Measurements from ENCODE around the gene TMEM175. TPM values are rescaled to one million over a fixed set of nuclear protein-coding genes. Genes with fewer than 3 reads are reported as not detected.

Gene TMEM175
- total RNA-seq, 1 donor from 2014 or later, result 24.5 TPM

GRCh38 chr4:958314-958665, 26.0 kb downstream of the TMEM175 start:
- intact Hi-C loops (cut with micrococcal nuclease), result no loop called here
- peaks cover 2% of the 10 kb centered on the region for H3K4me1 Mint-ChIP-seq
- H3K4me3 Mint-ChIP-seq, result no peak overlapping the region
- H3K36me3 Mint-ChIP-seq (ENCODE audit: low read depth), result peaks cover 55% of the 10 kb centered on the region
- no peaks in the 10 kb centered on the region for H3K9me3 Mint-ChIP-seq
- ChIA-PET POLR2A (no interaction called here), CTCF (no interaction called here)
- no peak for TF ChIP-seq CTCF (IDR thresholded peaks at IDR 0.05)
- no peaks in the 10 kb centered on the region for H3K27me3 Mint-ChIP-seq
- H3K27ac Mint-ChIP-seq, result no peak overlapping the region
- no peak for DNase-seq
- no peak for ATAC-seq (ENCODE audit: low read depth)

DNA sequence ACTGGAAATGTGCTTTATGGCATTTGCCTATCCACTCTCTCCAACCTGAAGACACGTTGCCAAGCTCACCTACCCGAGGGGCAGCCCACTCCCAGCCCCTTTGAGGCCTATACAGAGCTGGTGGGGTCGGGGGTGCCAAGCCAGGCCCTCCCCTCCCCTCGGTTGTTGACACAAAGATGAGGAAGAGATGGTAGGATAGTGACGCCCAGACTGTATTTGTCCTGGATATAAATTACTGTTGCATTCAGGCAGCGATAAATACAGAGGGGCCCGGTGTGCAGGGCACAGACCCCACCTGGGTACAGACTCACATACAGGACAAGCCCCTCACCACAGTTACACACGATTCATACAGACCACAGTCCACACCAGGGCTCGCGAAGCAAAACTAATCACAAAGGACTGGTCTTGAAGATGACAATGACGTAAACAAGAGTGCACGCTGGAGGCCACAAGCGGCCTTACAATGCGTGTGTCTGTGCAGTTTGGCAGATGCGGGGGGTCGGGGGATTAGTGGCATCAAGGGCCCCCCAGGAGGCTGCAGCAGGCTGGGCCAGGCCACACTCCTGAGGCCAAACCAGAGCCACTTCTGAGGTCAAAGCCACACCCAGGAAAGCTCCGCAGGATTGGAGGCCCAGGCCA, 26.6 kb downstream of the TMEM175 start:
- TF ChIP-seq CTCF (IDR thresholded peaks at IDR 0.05), result no peak
- CTCF ChIA-PET, result no interaction called here
- Mint-ChIP-seq H3K4me3 (no peak overlapping the region), H3K27ac (no peak overlapping the region), H3K9me3 (no peaks in the 10 kb centered on the region), H3K27me3 (no peaks in the 10 kb centered on the region), H3K36me3 (ENCODE audit: low read depth) (peaks cover 50% of the 10 kb centered on the region), H3K4me1 (peaks cover 2% of the 10 kb centered on the region)
- ATAC-seq (ENCODE audit: low read depth) (no peak), DNase-seq (no peak)
- POLR2A ChIA-PET, result no interaction called here
- intact Hi-C loops (cut with micrococcal nuclease), result no loop called here

GRCh38 chr4:959338-960139, 27.3 kb downstream of the TMEM175 start:
- Mint-ChIP-seq H3K36me3 (ENCODE audit: low read depth) (peaks cover 44% of the 10 kb centered on the region), H3K4me1 (peaks cover 2% of the 10 kb centered on the region), H3K9me3 (no peaks in the 10 kb centered on the region), H3K4me3 (no peak overlapping the region), H3K27me3 (no peaks in the 10 kb centered on the region), H3K27ac (no peak overlapping the region)
- ATAC-seq (ENCODE audit: low read depth) (no peak), DNase-seq (no peak)
- CTCF ChIA-PET, result no interaction called here
- TF ChIP-seq CTCF (IDR thresholded peaks at IDR 0.05), result no peak
- intact Hi-C loops (cut with micrococcal nuclease), result no loop called here
- POLR2A ChIA-PET, result no interaction called here

DNA sequence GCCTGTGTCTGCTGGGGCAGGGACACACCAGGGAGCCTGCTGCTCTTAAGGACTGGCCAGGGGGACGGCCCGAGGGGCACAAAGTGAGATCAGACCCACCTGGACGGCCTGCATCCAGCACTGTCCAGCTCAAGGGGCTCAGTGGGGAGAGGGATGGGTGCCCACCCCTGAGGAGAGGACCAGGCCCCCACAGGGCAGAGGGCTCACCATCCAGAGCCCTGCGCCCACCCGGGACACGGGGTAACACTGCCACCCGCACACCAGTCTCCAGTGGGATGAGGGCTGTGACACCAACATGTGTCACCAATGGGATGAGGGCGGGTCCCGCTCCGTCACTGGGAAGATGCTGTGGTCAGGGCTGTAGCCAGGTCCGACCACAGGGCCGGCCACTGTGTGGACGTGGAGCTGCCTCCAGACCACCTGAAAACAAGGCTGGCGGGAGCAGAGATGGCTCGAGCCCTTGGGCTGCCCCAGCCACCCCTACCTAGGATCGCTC, 27.9 kb downstream of the TMEM175 start:
- no peaks in the 10 kb centered on the region for H3K9me3 Mint-ChIP-seq
- intact Hi-C loops (cut with micrococcal nuclease), result no loop called here
- no peak for TF ChIP-seq CTCF (IDR thresholded peaks at IDR 0.05)
- no peak overlapping the region for H3K27ac Mint-ChIP-seq
- CTCF ChIA-PET, result no interaction called here
- POLR2A ChIA-PET, result no interaction called here
- DNase-seq, result no peak
- ATAC-seq (ENCODE audit: low read depth), result no peak
- H3K4me3 Mint-ChIP-seq, result no peak overlapping the region
- H3K27me3 Mint-ChIP-seq, result no peaks in the 10 kb centered on the region
- H3K4me1 Mint-ChIP-seq, result peaks cover 2% of the 10 kb centered on the region
- peaks cover 37% of the 10 kb centered on the region for H3K36me3 Mint-ChIP-seq (ENCODE audit: low read depth)

- DNase-seq (no peak), ATAC-seq (ENCODE audit: low read depth) (no peak)
- ChIA-PET POLR2A (no interaction called here), CTCF (no interaction called here)
- H3K9me3 Mint-ChIP-seq, result no peaks in the 10 kb centered on the region
- H3K27me3 Mint-ChIP-seq, result no peaks in the 10 kb centered on the region
- intact Hi-C loops (cut with micrococcal nuclease), result no loop called here
- TF ChIP-seq CTCF (IDR thresholded peaks at IDR 0.05), result no peak
- H3K4me3 Mint-ChIP-seq, result no peak overlapping the region
- no peak overlapping the region for H3K27ac Mint-ChIP-seq
- peaks cover 2% of the 10 kb centered on the region for H3K4me1 Mint-ChIP-seq
- peaks cover 35% of the 10 kb centered on the region for H3K36me3 Mint-ChIP-seq (ENCODE audit: low read depth)
These were observed 28.5 kb downstream of the TMEM175 start for GRCh38 chr4:960636-961350.

Measured in activated B cell treated with CpG ODN at 0.5 μM for 24 hours (primary cell).